ENCODE data around the gene MGLL.

Gene MGLL

DNA sequence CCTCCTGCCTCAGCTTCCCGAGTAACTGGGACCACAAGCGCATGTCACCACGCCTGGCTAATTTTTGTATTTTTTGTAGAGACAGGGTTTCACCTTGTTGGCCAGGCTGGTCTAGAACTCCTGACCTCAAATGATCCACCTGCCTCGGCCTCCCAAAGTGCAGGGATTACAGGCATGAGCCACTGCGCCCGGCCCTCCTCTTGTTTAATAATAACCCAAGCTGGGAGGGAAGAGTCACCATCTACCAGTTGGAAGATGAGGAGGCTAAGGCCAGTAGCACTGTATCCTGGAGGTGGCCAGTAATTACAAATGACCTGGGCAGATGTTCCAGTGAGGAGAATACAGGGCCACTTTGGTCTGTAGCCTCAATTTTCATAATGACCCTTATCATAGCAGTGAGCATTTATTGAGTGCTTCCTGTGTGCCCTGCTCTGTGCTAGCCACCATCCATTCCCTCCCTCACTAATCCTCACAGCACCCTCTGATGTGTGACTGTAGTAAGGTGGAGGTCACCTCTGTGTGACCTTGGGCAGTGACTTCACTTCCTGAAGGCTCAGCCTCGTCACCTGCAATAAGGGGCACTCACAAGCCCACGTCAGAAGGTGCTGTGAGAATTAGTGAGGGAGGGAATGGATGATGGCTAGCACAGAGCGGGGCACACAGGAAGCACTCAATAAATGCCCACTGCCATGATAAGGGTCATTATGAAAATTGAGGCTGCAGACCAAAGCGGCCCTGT lies 85.3 kb downstream of the MGLL start:
- DNase-seq = no peak

DNA sequence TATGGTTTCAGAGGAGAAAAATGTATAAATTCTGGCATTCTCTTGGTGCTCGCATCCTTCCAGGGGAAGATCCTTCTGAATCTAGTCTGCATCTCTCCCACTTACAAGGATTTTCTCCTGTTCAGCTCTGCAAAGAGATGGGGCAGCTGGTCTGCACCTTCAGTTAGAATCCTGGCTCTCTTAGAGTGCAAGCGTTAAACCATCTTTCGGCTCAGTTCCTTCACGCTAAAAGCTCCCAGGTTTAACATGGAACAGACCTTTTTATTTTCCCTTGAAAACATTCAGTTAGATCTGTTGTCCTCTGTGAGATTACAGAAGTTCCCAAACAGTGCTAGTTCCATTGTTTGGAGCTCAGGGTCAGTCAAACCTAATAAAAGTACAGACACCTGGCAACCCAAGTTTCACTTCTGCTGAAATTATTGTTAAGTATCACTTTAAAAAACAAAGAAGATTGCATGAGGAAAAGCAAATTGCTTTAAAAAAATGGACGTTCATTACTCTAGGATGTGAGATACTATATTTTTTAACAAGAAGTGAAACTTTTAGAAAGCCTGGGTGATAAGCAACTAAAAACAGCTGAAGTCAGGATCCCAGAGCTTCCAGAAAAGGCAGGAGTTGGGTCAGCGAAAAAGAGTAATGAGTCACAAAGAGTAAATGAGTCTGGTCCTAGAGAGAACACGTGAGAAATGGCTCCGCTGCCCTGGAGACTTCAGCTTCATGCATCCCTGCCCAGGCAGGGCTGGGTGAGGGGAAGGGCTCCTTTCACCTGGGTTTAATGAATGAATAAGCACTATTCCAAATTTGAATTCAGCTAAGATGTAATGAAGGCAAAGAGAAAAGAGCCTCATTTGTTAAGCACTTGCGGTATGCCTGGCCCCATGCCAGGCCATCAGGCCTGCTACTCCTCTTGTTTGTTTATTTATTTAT lies 86.3 kb downstream of the MGLL start:
- DNase-seq = no peak

DNA sequence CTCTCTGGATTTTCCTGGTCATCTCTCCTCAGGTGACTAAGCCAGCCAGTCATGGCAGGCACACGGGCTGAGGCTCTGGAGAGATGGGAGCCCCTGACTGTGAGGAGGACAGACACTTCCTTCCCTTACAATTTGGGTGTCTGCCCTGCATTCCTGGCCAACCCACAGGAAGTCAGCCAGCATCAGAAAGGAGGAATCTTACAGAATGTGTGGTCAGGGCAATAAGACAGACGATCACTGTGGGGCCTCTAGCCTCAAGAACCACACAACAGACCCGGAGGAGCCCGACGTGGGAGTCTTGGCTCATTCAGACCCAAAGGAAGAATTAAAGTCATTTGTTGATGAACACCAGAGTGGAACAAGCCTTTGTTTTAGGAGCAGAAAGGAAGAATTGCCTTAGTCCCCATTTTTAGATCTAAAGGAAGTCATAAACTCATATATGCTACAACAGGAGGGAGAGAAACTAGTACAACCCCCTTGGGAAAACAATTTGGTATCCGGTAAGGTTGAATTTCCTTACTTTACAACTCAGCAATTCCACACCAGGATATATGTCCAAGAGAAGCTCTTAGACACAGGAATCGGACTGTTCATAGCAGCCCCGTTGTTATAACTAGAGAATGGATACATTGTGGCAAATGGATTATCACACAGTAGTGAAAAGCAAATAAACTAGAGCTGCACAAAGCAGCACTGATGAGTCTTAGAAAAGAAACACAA lies 87.4 kb downstream of the MGLL start:
- no peak for DNase-seq

DNA sequence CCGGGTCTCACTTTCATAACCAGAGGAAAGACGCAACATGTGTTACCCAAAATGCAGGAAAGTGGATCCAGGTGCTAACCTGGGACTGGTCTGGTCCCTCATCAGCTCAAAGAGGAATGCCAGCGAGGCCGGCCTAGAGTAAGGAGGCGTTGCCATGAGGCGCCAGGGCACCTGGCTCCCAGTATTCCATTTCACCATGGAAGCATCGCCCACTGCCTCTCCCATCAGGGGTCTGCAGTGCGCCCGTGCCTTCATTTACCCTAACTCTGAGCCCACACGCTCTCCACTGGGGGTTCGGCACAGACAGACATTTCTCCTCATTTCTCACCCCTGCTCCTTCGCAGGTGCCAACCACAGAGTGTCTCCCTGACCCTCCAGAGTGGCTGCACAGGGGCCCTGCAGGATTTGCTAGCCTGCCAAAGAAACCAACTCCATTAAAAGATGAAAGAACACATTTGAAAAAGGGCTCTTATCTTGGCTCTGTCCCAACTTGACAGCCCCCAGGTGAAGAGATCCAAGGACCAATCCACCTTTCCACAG lies 88.1 kb downstream of the MGLL start:
- no peak for DNase-seq

DNA sequence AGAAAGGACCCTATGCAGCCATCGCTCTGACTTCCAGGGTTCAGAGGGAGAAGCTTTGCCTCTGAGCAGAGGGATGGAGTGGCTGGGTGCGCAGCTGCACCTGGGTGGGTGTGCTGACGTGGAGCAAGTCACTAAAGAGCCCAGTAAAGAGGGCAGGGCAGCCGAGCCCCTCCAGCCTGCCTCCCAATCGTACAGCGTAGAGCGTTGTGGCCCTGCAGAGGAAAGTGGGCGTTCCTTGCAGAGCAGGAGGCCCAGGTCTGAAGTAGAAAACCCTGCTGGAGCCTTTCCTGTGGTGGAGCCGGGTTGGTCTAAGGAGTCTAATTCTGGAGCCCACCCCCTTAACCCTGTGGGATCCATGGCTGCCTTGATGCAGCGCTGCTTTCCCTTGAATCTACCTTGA lies 88.5 kb downstream of the MGLL start:
- DNase-seq = no peak

DNA sequence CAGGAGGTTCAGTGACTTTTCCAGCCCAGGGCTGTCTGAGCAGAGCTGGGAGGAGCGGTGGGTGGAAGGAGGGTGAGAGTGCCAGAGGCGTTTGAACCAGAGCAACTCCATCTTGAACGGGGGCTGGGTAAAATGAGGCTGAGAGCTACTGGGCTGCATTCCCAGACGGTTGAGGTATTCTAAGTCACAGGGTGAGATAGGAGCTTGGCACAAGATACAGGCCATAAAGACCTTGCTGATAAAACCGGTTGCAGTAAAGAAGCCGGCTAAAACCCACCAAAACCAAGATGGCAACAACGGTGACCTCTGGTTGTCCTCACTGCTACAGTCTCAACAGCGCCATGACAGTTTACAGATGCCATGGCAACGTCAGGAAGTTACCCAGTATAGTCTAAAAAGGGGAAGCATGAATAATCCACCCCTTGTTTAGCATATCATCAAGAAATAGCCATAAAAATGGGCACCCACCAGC lies 89.4 kb downstream of the MGLL start:
- no peak for DNase-seq

DNA sequence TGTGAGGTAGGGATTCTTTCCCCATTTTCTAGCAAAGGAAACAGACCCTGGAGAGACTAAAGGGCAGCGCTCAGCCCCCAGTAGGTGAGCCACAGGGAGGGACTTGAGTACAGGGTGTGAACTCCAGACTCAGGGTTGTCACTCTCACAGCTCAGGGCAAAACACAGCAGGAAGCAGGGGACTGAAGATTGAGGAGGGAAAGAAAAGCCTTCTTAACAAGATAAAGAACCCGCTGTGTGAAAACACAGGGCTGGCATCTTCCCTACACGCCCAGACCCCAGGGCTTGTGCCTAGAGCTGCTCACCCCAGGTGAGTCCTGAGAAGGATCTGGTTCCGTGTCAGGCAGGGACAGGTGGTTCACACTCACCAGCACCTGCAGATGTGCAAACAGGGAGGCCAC lies 90.0 kb downstream of the MGLL start:
- DNase-seq = no peak

DNA sequence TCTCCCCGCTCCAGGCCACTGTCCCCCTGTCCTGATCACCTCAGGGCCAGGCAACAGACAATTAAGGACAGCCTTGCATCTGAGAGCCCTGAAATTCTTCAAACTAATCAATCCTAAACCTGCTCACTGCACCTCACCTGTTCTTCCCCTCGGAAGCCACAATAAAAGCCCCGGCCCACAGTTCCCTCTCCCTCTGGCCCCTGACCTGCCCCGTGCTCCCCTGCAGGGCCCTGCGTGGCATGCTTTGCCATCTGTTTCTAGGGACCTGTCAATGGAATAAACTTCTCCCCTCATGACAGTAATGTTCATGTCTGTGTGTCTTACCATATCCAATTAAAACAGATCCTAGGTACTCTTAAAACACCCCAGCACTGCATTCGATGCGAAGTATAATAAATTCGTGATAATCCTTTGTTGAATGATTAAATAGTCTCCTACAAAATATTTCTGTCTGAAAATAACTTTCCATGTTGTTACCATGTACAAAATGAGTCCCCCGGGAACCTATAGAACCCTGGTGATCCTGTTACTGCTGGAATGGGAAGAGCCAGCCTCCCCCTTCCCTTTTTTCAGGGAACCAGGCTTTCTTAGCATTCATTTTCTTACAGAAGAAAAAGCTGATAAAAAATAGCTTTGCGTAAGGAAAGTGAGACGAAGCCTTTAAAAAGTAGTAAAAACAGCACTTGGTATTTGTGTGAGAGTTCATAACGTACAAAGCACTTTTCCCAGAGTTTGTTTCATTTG lies 90.6 kb downstream of the MGLL start:
- DNase-seq = no peak

DNA sequence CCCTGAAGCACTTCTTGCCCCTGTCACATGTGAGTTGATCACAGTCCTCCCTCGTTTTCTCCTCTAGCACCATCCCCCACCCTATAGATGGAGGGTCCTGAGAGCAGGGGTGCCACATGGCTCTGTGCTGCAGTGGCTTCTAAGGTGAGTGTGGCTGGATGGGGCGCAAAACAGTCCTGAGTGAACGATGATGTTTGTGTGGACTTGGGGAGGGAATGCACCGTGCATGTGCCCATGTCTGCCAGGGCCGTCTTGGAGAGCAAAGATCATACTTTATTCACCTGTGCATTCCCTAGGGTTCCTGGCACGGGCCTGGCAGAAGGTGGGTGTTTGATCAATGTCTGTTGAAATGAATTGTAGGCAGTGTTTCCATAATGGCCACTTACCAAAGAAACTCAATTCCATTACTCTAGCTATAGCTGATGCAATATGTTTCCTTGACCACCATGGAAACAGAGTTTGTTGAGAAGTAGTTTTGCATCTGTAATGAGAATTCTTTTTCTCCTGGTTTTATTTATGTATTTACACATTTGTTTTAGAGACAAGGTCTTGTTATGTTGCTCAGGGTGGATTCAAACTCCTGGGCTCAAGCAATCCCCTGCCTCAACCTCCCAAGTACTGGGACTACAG lies 91.5 kb downstream of the MGLL start:
- no peak for DNase-seq

DNA sequence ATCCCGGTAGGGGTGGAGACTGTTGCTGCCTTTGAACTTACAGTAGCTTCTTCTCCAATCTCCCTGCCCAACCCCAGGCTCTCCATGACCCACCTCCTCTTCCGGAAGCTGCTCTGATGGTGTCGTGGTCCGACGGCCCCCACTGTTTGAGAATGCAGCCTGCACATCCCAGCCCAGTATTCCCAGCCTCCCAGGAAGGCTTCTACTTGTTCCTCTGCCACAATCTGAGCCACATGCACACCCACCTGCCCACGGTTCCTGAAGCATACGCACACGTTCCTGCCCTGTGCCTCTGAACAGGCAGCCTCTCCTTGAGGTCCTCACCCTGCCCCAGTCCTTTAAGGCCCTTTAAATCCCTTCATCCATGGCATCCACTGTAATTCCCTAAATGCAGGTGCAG lies 92.1 kb downstream of the MGLL start:
- DNase-seq = no peak

DNA sequence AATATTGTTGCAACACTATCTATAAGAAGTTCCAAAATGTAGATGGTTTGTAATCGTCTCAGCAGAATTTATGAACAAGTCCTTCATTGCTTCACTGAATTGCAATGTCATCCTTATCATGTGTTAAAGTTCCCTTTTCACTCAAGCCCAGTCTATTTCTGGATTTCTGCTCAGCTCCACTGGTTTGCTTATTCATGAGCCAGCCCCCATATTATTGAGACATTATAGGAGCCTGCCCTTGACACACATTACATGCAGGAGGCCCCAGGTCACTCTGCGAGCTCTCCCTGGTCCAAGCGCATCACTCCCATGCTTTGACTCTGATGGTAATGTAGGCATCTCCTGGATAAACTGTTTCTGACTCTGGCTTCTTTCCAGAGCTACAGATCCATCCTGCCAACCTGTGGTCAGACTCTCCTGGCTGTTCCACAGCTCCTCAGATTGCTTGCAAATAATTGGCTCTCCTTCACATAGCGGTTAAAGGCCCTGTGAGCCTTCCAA lies 92.7 kb downstream of the MGLL start:
- DNase-seq = no peak

DNA sequence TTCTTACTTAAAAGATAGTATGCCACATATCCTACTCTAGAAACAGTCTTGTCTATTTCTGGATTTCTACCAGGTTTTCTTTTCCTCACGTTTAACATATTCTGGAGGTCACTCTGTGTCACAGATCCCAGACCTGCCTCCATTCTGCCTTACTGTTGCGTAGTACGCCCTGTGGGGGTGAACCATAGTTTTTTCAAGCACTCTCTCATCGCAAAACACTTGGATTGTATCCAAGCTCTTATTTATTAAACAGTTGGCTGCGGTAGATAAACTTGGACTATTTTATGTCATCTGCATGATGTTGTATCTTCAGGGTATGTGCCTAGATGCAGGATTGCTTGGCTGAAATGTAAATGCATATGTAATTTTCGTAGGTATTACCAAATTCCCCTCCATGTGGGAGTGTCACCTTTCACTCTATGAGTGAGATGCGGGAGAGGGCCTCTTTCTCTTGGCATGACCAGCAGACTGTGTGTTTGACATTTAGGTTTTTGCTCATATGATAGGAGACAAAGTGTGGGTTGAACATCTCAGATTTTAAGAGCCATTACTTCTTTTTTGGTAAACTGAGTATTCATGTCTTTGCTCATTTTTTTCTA lies 93.8 kb downstream of the MGLL start:
- DNase-seq = peak; percentile 21

DNA sequence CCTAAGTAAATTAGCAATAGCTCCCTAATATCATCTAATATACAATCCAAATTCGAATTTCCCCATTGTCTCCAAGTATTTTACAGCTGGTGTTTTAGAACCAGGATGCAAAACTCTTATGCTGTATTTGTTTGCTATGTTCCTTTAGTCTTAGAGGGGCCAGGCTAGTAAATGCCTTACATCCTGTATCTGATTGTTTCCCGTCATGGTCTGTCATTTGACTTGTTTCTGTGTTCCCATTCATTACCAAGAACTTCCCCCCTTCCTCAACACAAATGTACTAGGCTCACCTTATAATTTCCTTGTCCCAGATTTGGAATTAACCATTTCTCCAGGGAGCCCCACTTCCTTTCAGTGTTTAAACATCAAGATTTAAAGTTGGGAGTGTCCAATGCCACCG lies 95.4 kb downstream of the MGLL start:
- DNase-seq = no peak

DNA sequence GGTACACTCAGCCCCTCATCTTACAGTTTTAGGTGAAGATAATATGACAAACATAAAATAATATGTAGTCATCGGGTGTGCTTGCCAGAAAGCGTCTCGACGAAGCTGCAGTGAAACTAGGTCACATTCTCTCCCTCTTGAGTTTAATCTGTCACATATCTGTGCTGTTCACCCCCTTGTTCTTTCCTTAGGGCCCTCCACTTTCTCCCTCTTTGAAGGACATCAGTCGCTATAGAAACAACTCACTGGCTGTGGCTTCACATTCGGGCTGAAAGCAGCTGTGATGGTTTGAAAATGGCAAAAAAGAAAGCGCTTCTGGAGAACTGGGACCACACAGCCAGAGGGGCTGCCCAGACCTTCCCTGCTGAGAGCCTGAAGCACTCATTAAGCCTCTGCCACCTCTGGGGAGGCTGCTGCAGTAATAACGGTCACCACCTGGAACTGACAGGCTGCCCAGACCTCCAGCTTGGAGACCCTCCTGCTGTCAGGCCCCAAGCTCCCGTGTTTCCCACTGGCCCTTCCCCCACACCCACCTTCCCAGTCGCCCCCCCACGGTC lies 99.2 kb downstream of the MGLL start:
- DNase-seq = peak; percentile 57

DNA sequence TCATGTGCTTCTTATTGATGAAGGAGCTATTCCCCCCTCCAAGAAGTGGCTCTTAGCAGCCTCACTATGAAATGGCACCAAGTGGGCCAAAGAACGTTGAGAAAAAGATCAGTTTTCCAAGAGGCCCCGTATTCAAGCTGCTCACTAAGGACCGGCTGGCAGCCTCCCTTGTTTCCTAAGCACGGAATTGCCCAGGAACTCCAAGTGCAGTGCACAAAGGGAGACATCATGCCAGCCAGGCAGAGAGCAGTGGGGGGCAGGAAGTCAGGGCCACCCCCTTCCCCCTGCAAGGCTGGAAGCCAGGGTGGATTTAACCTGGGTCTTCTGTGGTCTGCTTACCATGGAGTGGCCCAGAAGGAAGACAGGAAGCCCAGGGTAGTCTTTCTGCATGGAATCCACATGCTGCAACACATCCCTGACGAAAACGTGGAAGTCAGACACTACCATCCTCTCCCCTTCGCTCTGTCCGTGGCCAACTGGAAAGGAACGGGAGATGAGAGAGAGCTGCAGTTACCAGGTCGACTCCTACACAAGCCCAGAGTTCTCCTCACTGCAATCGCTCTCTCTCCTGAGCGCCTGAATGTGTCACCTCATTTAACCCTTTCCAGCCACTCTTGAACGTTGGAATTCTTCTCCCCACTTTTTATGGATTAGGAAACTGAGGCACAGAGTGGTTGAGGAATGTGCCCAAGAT lies 100.1 kb downstream of the MGLL start:
- DNase-seq = no peak

DNA sequence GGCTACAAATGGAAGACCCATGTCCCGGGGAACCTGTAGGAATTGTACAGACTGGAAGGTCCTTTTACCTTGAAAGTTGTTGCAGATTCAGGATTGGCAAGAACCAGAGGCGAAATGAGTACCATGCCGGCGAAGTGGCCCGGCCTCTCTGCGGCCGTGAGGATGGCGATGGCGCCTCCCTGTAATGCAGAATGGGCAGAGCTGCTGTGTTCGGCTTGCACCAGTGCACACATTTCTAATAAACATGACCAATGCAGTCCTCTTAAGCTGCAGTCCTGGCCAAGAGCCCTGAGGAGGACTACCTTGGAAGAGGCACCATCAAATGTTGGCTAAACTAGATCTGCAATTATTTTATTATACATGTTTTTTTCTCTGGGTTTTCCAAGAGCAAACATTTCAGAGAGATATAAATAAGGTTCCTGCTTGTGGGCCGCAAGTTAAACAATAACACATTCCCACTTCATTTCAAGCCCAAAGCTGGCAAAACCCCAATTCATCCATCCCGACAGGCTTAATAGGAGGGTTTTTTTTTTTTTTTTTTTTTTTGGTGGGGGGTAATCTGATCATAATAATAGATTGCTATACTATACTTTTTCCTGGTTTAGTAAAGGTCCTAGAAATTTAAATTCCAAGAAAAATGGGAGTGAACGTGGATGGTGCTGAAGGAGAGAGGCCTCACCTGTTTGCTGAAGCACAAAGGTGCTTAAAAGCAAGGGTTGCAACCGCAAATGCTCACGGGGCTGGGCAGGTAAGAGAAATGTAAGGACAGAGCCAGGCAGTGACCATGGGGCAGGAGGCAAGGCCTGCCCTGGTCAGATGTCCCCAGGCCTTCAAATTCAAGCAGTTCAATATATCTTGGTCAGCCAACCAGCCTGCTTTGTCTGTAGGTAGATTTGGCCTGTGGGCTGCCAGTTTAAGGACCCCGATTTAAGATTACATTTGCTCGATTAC lies 101.1 kb downstream of the MGLL start:
- no peak for DNase-seq

DNA sequence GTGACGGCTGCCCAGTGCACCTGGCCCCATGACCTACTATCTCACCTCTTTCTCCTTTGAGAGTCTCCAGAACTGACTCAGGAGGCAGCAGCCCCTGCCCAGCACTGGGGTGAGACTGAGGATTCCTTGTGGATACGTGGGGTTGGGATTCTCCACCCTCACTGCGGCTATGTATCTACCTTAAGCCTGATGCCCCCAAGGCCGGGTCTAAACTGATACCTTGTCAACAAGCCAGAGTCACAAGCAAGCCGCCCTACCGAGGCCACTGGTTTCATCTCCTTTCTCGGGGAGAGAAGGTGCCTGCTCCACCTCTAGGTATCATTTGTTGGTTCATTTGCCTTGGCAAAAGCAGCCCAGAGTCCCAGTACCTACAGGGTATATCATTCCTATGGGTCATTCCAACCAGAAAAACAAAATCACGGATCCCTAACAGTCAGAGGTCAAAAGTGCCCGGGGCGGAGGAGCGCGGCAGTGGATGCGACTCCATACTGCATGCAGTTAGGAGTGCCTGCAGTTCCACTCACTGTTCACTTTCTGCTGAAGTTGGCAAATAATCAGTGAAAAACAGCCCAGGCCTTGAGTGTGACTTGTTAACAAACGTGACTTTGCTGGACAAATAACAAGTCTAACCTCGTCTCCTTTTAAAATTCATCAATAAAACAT lies 102.0 kb downstream of the MGLL start:
- no peak for DNase-seq

DNA sequence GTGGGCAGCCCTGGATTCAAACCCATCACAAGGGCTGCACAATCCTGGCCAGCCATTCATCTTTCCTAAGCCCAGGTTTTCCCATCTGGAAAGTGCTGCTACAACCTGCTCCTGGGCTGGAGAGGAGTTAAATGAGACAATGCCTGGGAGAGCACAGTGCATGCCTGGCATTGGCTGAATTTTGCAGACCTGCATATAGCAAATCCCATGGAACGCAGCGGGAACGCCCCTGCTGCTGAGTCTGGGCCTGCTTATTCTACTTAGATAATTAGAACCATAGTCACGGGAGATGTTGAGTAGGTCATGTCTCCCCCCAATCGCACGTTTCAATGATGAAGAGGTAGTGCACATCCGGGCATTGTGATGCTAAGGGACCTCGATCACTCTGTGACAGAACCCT lies 102.9 kb downstream of the MGLL start:
- no peak for DNase-seq

DNA sequence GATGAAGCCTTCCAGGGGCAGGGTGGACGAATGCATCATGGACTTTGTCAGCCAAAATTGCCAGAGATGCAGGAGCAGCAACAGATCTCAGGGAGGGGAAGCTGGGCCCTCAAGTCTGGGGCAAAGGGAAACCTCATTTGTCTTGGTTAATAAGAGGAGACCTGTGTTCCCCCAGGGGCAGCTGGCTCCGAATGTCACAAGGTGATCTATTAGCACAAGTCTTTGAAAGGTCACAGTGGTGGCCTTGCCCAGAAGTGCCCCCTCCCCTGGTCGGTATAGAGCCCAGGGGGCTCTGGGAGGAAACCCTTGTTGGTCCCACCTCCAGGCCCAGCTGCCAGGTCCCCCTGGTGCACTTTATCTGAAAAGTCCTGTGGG lies 103.4 kb downstream of the MGLL start:
- no peak for DNase-seq
